NCI-H526 treated with DMSO at 0.1 percent for 48 hours (cell line): ENCODE results near the gene C2orf15.
"Not testable (repeated sequence)": the region's sequence is repeated elsewhere in the genome, so short reads cannot be mapped to it uniquely, and the experiment has no call there.

ENCODE experiments used
- DNase-seq: peaks from one replicate; lab custom pipeline; 2025; lab: John Stamatoyannopoulos, UW

C2orf15 gene, protein sequence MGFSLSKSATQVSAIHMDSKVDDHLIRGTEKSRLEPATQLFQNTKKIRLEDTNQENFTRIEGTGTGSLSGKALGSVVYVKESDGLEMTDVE

DNA sequence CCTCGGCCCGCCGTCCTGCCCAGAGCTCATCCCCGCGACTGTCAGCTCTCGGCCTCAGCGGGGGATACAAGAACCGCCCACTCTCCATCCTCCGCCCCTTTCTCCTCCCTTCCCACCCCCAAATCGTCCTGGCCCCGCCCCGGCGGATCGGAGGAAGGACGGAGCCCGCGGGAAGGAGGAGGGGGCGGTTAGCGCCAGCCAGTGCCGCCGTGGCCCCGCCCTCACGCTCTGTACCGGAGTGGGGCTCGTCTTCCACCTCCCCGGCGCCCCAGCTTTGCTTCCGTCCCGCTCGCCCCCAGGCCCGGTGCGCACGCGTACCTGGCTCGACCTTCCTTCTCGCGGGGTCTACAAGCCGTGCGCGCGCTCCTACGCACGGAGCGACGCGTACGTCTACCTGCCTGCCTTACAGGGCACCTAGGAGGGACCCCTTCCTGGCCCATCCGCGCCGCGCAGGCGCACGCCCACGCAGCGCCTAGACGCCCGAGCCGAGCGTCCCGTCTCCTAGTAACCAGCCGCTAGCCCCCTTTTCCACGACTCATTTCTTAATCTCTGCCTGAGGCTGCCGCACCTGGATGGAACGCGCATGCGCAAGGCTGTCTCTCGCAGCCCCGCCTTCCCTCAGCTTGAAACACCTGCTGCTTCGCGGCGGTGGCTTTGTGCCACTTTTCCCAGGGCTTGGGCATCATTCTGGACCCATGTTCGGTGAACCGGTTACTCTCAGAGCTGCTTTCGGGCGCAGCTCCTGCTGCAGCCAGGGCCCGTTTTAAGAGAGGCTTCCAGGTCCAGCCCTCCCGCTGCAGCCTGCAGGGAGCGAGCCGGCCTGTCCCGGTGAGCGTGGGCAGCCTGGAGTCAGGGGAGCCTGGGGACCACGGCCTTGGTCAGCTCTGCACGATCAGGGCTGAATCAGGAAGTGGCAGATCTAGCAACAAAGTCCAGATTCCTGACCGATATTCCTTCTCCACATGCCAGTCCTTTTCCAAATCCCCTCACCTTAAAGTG lies at the start of gene C2orf15:
Gene C2orf15, plus strand, starts transcription at position 598 of the 999 bp plus-strand sequence. CDS start 8,852 bp downstream, outside the sequence.
- peak; percentile 99 for DNase-seq

DNA sequence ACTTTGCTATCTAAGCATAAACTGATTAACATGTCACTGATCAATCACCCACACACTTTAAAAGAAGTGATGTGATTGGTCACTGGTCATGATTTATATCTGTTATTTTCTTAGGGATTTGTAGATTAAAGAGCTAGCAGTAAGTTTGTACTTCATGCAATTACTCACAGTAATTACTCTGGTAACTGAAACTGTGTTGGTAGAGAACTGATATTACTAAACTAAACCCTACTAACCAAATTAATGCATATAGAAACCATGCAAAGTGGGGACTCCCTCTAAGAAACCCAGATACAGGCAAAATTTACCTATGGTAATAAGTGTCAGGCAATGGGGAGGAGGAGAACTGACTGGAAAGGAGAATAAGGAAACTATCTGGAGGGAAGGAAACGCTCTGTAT lies 44.8 kb upstream of the C2orf15 start:
- no peak for DNase-seq

DNA sequence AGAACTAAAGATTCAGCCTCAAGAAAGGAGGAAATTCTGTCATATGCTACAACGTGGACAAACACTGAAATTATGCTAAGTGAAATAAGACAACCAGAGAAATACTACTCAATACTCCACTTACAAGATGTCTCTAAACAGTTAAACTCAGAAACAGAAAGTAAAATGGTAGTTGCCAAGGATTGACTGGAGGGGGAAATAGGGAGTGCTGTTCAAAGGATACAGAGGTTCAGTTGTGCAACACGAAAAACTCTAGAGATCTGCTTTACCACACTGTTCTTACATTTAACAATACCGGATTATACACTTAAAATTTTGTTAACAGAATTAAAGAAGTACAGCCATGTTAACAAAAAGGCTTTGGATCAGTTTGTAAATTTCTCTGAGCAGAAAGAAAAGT lies 39.8 kb upstream of the C2orf15 start:
- no peak for DNase-seq

DNA sequence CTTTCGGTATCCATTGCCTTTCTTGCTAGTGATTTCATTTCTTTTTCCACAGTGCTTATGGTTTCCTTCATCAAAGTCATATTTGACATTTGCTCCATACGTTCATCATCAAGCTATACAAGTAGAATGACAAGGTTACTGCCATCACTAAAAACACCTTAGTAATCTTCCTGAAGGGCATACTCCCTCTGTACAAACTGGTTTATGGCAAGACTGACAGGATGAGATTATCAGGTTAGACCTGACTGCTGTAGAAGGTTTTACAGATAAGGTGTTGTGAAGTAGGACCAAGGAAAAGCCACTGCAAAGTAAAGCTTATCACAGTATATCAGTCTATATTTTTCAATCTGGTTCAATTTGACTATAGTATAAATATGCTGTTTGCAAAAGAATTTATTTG lies 37.5 kb upstream of the C2orf15 start:
- DNase-seq, result no peak

DNA sequence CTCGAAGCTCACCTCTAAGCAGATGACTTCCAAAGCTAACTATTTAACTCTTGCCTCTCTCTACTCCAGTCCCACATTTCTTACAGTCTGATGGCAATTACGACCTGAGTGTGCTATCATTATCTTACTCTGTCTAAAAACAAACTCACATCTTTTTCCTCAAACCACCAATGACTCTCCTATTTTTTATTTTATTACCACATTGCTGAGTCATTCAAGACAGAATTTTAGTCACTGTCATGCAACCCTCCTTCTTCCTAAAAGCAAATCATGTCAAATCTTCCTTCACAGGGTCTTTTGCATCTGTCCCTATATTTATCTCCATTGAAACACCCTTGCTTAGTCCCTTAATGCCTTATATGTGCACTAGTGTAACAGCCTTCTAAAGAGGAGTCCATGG lies 34.6 kb upstream of the C2orf15 start:
- no peak for DNase-seq

DNA sequence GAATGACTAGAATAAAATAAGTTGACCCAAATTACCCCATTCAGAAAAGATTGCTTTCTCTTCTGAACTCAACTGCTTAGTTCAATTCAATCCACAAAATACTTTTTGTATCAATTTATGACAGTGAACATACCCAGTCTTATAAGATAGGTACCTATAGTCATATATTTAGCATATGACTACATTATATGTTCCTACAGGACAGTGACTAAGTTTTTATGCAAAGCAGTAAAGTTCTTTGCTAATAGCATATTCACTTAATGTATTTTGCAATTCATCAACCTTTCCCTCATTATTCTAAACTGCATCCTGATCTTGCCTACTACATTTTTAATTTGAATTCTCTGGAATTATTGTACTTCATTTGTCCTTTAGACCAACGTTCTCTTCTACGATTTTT lies 30.3 kb upstream of the C2orf15 start:
- DNase-seq, result no peak

DNA sequence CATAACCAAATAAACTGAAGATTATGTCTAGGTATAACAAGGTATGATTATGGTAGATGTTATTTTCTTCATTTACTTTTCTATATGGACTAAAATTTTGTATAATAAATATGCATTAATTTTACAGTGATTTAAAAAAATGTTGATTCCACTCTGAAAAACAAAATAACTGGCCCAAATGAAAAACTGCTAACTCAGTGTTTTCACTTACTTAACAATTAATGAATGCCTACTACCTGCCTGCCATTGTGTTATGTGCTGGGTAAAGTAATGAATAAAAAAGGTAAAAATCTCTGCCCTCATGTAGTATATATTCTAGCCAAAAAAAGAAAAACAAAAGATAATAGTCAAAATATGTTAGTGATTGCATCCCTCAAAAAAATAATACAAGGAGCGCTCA lies 29.6 kb upstream of the C2orf15 start:
- no peak for DNase-seq

DNA sequence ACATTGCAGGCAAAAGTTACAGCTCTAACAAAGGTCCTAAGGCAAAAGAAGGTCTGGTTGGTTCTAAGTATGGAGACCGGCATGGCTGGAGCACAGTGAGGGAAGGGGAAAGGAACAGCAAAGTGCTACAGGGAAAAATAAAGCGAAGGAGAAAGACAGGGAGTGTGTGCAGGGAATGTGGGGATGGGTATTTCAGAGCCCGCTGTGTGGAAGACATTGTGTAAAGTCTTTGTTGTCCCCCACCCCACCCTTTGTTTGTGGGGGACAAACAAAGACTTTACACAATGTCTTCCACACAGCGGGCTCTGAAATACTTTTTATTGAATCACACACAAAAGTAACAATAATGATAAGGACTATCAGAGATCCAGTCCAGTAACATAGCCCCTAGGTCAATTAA lies 28.9 kb upstream of the C2orf15 start:
- DNase-seq, result no peak

DNA sequence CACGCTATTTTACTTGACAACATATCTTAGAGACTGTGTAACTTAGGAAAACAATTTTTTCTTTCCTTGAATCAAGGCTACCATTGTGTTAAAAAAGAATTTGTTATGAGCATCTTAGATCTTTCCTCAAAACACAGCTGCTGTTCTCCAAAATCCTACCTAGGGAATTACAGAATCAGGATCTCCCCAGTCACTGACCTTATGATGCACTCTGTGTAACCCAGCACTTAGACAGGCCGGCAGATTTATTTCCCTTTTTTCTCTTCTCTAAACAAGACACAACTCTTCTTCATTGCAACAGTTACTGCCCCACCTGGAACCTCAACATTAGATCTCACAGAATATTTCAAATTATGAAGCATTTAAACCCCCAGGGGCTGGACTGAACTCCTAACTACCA lies 13.5 kb upstream of the C2orf15 start:
- DNase-seq, result no peak

DNA sequence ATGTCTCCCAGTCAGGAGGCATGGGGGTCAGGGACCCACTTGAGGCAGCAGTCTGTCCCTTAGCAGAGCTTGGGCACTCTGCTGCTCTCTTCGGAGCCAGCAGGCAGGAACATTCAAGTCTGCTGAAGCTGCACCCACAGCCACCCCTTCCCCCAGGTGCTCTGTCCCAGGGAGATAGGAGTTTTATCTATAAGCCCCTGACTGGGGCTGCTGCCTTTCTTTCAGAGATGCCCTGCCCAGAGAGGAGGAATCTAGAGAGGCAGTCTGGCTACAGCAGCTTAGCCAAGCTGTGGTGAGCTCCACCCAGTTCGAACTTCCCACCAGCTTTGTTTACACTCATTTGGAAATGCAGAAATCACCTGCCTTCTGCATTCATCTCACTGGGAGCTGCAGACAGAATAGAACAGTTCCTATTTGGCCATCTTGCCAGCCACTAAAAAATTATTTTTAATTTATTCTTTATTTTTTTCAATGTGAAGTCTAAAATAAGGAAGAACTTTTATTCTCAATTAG lies 6.4 kb upstream of the C2orf15 start:
- not testable (repeated sequence) for DNase-seq

DNA sequence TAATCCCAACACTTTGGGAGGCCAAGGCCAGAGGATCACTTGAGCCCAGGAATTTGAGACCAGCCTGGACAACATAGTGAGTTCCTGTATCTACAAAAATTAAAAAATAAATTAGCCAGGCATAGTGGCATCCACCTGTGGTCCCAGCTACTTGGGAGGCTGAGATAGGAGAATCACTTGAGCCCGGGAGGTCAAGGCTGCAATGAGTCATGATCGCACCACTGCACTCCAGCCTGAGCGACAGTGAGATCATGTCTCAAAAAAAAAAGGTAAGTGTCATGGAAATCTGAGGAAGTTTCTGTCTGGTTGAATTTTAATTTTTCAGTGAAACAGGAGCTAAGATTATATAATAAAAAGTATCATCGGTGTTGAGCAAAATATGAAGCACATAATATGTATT lies 2.5 kb upstream of the C2orf15 start:
- DNase-seq, result no peak

DNA sequence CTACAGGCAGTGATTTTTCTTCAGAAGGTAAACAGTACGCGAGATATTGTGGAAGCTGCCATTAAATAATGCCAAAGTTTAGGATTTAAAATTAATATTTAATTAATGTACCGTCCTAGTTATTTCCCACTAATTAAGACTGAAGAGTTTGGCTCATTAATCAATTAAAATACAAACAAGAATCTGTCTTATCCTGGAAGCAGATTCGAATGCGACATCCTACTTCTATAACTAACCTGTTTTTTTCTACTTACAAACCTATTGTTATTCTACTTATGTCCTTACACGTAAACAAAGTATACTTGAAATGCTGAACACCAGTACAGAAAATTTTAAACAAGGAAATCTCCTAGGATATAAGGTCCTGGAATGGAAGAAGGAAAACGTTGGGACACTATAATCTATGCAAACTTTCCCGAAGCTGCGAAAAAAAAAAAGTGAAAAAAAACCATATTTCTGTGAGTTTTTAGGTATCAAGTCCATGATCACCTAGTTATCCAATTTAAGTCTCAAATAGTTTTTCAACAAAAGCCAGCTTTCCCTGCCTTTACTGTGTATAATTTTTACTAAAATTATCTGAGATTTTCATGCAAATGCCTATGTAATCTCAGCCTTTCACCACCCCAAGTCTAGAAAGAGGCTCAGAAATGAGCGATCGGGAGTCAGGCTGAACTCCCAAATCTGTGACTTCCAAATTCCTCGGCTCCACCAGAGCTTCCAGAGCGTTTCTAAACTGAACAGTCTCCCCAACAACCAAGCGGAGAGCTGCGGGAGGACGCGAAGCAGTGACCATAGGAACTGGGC lies 1.2 kb upstream of the C2orf15 start:
- no peak for DNase-seq

DNA sequence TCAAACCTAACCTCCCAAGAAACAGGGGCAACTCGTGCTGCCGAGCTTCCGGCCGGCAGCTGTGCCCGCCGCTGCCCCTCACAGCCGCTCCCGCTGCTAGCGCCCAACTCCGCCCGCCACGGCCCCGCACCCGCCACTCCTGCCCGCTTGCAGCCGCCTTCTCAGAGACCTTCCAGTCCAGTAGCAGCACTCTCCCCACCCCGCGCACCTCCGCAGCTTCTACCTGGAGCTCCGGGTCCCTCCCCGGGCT lies 722 bp upstream of the C2orf15 start:
- no peak for DNase-seq

DNA sequence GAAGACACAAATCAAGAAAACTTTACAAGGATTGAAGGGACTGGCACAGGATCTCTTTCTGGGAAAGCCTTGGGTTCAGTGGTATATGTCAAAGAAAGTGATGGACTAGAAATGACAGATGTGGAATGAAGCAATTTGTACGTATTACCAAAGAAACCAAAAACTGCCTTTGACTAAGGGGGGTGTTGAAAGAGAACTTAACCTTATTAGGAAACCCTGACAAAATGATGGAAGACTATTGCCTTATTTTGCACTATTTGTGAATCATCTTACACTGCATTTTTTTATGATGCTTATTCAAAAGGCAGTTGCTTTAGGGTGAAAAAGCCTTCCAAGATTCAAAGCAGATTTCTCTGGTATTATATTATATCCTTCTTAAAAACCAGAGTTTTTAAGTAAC lies 9.2 kb downstream of the C2orf15 start:
- no peak for DNase-seq

DNA sequence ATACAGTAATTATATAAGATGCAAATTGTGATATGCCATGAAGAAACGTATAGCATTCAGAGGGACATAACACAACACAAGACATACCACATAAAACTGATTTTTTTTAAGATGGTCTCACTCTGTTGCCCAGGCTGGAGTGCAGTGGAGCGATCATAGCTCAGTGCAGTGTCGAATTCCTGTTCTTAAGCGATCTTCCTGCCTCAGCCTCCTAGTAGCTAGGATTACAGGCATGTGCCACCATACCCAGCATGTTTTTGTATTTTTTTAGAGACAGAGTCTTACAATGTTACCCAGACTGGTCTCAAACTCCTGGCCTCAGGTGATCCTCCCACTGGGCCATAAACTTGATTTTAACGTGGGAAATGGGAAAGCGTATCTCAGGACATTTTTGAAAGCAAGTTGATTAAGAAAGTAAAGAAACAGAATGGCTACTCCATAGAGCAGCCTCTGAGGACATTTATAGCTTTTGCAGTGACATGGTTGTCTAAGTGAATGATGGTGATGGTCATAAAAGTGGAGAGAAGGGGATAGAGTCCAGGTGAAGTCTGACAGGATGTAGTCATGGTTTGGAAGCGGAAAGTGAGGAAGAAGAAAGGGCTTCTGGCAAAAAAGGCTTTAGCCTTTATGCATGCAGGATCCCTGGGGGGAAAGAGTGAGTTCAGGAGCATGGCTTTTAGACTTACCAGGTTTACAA lies 10.8 kb downstream of the C2orf15 start:
- DNase-seq, result no peak

DNA sequence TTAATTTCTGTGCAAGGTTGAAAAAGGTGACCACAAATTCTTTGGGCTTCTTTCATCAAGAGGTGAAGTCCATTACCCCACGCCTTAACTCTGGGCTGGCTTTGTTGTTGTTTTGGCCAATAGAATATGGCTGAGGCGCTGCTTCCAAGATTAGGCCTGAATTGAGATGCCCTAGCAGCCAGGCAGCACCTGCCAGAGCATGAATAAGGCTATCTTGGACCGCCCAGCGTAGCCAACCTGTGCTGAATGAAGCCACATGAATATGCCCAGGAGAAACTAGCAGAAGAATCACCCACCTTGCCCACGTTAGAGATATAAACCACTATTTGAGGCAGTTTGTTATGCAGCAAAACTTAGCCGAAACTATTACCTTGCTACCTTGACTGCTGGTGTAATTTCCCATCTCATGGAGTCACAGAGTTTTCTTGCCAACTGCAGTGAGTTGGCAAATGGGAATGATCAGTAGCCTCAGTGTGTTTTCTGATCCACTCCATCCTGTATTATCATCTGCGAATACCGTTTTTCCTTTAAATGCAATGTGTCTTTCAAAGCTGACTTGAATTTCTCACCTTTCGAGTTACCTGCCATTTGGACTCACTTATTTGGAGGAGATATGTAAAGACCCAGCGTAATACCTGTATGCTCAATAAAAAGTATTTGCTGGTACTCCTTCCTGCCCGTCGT lies 12.6 kb downstream of the C2orf15 start:
- DNase-seq, result no peak

DNA sequence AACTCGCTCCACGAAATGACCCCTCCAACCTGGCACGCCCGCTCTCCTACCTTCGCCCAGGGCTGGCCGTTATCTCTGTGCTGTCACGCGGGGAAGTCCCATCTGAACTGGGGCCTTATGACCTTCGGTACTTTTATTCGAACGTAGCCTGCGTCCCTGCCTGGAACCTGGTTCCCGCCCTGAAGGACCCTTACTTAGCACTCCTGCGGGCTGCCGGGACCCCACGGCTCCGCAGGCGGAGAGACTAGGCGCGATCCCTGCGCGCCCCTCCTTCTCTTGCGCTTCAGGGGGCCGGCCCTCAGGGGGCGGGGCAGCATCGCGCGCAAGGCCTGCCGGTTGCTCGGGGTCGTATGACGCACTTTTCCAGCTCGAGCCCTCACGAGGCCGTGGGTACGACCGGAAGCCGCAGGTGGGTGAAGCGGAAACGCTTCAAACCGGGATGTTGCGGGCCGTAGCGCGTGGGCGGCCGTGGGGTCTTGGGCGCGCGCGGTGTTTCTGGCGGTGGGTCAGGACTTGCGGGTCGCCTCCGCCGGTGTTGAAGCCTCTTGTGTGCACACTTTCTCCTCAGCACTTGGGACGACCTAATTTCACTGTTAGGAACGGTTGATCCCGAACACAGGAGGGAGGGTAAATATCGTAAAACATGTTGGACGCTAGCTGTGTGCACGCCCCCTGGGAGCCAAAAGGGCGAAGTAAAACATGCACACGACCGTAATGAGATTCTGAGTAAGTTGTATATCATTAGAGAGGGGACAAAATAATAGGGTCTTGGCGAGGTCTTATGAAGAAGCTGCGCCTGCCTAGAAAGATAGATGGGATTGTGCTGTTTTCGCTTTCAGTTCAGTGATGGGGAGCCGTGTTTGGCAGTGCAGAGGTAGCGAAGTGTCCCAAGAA lies 13.4 kb downstream of the C2orf15 start, which contains the start of the genes LIPT1 and TSGA10:
Gene LIPT1, plus strand, starts transcription at position 325 of the 894 bp plus-strand sequence. CDS start 6,991 bp downstream, outside the sequence.
Gene TSGA10, minus strand, starts transcription at position 300 of the 894 bp plus-strand sequence. CDS start 45,503 bp downstream, outside the sequence.
- DNase-seq, result peak; percentile 87

DNA sequence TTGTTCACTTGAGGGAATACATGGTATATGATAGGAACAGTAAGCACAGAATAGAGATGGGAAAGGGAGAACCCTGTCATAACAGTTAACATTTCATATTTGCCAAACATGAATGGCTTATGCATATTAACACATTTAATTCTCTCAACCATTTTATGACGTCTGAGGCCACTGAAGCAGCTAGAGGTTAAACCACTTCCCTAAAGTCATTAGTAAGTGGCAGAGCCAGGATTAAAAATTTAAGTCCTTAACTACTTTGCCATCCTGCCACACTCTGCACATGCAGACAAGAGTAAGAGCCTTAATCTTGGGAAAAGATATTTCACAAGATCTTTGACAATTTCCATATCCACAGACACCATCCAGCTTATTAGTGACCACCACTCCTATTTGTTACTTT lies 15.4 kb downstream of the C2orf15 start:
- DNase-seq, result no peak

DNA sequence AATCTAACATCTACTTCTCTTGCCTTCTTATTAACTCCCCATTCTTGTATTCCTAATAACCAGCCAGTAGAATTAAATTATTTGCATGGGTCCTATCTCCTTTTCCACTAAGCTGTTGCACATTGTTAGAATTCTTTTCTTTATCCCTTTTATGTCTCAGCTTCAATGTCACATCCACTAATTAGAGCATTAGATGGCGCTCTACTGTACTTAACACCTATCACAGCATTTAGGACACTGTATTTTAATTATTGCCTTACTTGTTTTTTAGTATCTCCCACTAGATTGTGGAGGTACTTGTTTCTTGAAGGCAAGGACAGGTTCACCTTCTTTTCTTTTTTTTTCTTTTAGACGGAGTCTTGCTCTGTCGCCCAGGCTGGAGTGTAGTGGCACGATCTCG lies 17.1 kb downstream of the C2orf15 start:
- no peak for DNase-seq

DNA sequence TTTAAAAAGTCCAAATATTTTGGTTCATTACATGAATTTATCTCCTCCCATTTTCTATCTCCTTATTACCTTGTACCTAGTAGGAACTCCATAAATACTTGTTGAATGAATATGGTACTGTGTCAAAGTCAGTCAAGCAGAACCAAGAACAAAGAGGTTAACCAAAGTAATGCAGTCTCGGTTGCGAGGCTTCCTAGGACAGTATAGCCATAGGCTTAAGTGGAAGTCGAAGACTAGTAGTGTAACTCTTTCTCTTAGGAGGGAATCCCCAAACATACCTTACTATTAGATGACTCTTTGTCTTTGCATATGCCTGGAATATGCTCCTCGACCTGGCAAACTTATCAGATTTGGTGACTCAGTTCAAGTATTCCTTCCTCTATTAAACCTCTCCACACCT lies 18.1 kb downstream of the C2orf15 start:
- no peak for DNase-seq
